SK-N-SH treated with all-trans-retinoic acid at 6 μM for 48 hours (cell line): Measurements from ENCODE around the gene C11orf21.

Experiments
- BACH2 ChIP-seq: fragments of 250-450 bp; sonication (Bioruptor Pico); IDR thresholded peaks from 2 replicates; pipeline ENCODE4 v1.9.0; 2021; ENCODE audit warnings: mild to moderate bottlenecking, borderline replicate concordance
- CREB5 ChIP-seq: fragments of 250-450 bp; sonication (Bioruptor Pico); IDR thresholded peaks from 2 replicates; pipeline ENCODE4 v1.5.1; 2020; ENCODE audit warnings: low read depth, mild to moderate bottlenecking, moderate library complexity
- GLIS3 ChIP-seq: fragments of 250-450 bp; sonication (Bioruptor Pico); IDR thresholded peaks from 2 replicates; pipeline ENCODE4 v1.5.0; 2020; ENCODE audit warnings: mild to moderate bottlenecking, moderate library complexity
- PATZ1 ChIP-seq: fragments of 250-450 bp; sonication (Bioruptor Pico); IDR thresholded peaks from 2 replicates; pipeline ENCODE4 v1.8.0; 2020; ENCODE audit warnings: mild to moderate bottlenecking, moderate library complexity, borderline replicate concordance
- PPARA ChIP-seq: fragments of 250-450 bp; sonication (Bioruptor Pico); IDR thresholded peaks from 2 replicates; pipeline ENCODE4 v1.5.0; 2020; ENCODE audit warnings: mild to moderate bottlenecking, borderline replicate concordance
- TCF4 ChIP-seq: fragments of 250-450 bp; sonication (Bioruptor Pico); IDR thresholded peaks from 2 replicates; pipeline ENCODE4 v1.8.0; 2021; ENCODE audit warnings: mild to moderate bottlenecking, moderate library complexity, borderline replicate concordance
- TOX ChIP-seq: fragments of 250-450 bp; sonication (Bioruptor Pico); IDR thresholded peaks from 2 replicates; pipeline ENCODE4 v1.8.0; 2021; ENCODE audit warnings: mild to moderate bottlenecking, moderate library complexity, borderline replicate concordance
- ZFP3 ChIP-seq: fragments of 250-450 bp; sonication (Bioruptor Pico); IDR thresholded peaks from 2 replicates; pipeline ENCODE4 v1.5.0; 2020; ENCODE audit warnings: mild to moderate bottlenecking, moderate library complexity
- ZFP30 ChIP-seq: fragments of 450-650 bp; formaldehyde crosslinking; IDR thresholded peaks from 2 replicates; pipeline ENCODE4 v1.5.0; 2022; ENCODE audit warnings: mild to moderate bottlenecking, moderate library complexity

GRCh38 chr11:2320568-2321310 is 19.0 kb upstream of the C11orf21 start:
- no peak for TF ChIP-seq ZFP3 (CRISPR knock-in tag)
- no peak for TF ChIP-seq TOX
- no peak for TF ChIP-seq TCF4
- TF ChIP-seq PPARA (CRISPR knock-in tag): no peak
- no peak for TF ChIP-seq BACH2 (CRISPR knock-in tag)
- TF ChIP-seq PATZ1 (CRISPR knock-in tag): no peak
- no peak for TF ChIP-seq CREB5 (CRISPR knock-in tag)
- TF ChIP-seq GLIS3 (CRISPR knock-in tag): no peak
- no peak for TF ChIP-seq ZFP30 (CRISPR knock-in tag)
